ENCODE measurements around the gene RNF19B. TPM values are rescaled to one million over a fixed set of nuclear protein-coding genes. Genes with fewer than 3 reads are reported as not detected.
A peak's percentile ranks its signal among the peaks of the same experiment; 100 is the strongest.

RNF19B gene, protein sequence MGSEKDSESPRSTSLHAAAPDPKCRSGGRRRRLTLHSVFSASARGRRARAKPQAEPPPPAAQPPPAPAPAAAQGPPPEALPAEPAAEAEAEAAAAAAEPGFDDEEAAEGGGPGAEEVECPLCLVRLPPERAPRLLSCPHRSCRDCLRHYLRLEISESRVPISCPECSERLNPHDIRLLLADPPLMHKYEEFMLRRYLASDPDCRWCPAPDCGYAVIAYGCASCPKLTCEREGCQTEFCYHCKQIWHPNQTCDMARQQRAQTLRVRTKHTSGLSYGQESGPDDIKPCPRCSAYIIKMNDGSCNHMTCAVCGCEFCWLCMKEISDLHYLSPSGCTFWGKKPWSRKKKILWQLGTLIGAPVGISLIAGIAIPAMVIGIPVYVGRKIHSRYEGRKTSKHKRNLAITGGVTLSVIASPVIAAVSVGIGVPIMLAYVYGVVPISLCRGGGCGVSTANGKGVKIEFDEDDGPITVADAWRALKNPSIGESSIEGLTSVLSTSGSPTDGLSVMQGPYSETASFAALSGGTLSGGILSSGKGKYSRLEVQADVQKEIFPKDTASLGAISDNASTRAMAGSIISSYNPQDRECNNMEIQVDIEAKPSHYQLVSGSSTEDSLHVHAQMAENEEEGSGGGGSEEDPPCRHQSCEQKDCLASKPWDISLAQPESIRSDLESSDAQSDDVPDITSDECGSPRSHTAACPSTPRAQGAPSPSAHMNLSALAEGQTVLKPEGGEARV
- 6.6 TPM for total RNA-seq

DNA sequence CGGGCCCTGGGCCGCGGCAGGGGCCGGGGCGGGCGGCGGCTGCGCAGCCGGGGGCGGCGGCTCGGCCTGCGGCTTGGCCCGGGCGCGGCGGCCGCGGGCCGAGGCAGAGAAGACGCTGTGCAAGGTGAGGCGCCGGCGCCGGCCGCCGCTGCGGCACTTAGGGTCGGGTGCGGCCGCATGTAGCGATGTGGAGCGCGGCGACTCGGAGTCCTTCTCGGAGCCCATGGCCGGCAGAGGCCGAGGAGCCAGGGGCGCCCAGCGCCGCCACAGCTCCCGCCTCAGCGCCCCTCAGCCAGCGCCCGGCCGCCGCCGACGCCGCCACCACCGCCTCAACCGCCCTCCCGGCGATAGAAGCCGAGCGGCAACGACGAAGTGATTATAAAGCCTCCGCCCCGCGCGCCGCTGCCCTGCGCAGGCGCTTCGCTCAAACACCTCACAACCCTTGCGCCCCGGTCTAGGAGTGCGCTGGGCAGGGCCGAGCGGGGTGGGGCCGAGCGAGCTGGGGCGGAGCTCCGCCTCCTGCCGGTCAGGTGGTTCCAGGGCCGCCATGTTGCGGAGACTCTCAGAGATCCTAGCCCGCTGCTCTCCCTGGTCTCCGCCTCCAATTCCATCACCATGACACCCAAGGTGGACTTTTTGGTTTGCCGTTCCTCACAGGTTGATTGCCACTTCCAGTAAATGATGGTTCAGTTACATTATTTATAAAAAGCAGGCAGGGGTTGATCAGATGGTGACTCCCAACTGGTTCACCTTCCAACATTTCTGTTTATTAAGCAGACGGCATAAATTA is at the start of gene RNF19B:
Gene RNF19B, minus strand, starts transcription at position 349 of the 790 bp plus-strand sequence. Its CDS starts 124 bp downstream, at position 225.
- DNase-seq (ENCODE audit: low spot score) = peak; percentile 96
- ATAC-seq = peak; percentile 94

DNA sequence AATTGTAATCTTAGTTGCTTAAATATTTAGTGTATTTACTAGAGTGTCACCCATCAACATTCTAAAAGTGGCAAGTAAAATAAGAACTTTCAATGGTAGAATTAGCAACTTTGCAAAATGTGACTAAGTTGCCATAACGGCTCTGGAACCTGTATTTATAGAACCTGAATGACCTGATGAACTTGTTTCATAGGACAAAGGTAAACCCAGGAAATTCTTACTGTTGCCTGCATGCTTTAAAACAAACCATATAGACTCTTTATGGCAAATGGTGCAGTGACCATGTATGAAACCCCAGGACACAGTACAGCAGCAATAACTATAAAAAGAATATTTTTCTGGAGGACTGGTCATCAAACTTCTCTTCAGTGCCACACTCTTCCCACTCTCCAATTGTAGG is 49.2 kb upstream of the RNF19B start:
- DNase-seq (ENCODE audit: low spot score) (no peak), ATAC-seq (no peak)

DNA sequence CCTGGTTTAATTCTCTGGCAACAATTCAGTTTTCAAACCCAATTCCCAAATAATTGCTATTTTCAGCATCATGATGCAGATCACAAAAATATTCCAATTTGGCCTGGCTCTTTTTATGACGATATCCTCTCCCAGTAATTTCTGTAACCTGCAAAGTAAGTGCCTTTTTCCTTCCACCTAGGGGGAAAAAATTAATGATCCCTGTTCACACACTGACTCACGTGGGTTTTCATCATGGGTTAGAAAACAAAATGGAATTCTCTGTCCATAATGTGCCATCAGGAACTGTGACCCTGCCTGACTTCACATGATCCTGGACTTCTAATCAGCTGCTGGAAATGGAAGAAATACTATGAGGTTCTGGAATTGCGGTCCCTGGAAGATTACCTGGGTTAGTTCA is 47.6 kb upstream of the RNF19B start:
- no peak for ATAC-seq

DNA sequence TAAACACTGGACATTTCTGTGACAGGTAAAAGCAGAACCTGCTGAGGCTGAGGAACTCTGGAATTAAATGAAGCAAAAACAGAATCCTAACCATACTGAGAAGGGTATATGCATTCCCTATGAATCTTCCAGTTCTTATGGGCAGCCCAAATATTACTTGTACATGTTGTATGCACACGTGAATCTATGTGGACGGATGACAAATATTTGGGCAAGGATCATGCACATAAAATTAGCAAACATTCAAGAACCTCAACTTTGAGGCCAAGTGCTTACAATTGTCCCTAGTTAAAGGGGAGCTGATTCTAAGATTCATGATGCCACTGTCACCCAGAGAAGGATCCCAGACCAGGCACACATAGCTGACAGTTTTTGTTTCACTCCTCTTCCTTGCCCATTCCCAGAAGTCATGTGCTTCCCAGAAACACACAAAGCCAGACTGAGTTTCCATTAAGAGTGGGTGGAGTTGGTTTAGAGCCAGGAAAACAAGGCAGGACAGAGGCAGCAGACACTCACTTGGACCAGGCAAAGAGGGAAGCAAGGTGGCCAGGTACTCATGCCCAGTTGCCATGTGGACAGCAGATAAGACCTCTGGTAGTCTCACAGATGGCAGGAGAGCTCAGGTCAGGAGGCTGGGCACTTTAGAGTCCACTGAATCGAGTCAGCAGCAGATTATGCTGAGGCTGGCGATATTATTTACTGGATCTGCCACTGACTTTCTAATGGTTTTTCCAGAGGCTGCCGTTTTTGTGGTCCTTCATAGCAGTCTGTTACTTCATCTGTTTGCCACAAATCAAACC is 46.5 kb upstream of the RNF19B start:
- ATAC-seq = peak; percentile 86
- peak; percentile 91 for DNase-seq (ENCODE audit: low spot score)

More for the DNA sequence above, 47.6 kb upstream of the RNF19B start:
- DNase-seq (ENCODE audit: low spot score) = no peak

DNA sequence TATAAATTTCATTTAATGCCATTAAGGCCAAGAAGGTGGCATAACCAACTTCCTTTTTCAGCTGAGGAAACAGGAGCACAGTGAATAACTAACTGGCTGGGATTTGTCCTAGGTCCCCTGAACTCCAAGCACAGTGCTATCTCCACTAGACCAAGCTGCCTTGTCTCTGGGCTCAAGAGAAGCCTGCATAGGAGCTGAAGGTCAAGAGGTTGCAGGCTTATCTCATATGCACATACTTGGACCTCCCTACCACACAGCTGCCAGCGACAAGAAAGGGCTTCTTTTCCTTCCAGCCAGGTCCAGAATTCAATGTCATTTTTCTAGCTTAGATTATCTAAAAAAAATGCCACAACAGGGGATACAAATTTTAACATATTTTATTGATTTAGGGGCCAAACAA is 45.0 kb upstream of the RNF19B start:
- no peak for ATAC-seq
- DNase-seq (ENCODE audit: low spot score) = no peak

DNA sequence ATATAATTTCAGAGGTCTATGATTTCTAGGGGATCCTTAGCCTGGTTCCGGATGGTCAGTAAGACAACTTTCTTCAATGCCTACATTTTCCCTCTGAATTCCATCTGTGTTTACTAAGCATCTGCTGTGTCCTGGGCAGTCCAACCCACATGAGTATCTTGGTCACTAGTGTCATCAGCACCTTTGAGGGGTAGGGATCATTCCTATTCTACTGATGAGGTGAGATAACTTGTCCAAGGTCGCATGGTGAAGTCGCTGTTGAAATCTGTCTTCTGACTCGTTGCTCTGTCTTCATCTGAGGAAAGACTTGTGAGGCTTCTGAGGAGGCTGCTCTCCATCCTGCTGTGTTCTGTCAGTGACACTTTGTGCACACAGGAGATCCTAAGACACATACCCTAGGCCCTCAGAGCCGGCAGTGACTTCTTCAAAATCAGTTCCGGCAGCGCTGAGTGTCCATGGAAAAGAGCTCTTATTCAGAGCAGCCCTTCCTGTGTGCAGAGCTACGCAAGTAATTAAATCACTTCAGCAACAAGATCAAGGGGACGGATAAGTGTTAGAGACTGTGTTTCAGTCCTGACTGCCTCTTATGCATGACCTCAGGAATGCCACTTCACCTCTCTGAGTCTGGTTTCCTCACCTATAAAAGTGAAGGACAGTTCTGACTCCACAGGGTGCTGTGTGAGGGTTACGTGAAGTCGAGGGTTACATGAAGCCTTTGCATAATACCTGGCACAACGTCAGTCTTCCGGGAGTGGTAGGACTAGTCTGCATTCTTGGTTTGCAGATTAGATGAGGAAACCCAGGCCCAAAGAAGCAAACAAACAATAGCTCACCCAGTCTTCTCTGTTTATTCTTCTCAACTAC is 43.7 kb upstream of the RNF19B start:
- ATAC-seq (peak; percentile 47), DNase-seq (ENCODE audit: low spot score) (peak; percentile 63)

DNA sequence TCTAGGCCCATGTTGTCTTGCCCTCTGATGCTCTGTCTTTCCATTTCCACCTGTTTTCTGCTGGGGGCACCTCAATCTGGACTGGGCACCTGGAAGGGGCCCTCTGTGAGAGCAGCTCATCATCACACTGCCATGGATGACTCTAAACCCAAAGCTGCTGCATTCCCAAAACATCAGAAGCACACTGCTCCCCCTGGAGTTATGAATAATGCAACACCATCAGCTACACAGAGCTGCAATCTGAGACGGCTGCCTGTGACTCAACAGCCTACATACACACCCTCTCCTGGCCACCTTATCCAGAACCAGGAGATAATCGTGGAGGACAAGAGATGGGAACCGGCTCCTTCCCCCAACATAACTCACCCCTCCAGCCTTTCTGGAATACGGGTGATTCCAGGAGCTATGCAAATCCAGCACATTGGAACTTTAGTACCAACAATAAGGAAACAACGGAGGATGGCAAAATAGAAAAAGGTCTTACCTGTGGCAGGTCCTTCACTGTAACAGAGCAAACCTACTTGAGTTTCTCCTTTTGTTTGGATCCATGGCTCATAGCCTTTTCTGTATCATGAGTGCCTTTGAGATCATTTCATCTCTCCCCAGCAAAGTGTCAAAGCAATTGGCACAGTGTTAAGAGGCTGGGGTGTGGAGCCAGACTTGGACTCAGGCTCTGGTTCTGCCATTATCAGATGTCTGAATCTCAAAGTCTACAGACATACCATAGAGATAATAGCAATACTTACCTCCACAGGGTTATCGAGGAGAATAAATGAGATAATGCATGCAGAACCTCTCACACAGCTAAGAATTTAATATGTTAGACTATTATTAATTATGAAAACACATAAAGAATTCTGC is 42.8 kb upstream of the RNF19B start:
- peak; percentile 12 for ATAC-seq
- DNase-seq (ENCODE audit: low spot score) = no peak

DNA sequence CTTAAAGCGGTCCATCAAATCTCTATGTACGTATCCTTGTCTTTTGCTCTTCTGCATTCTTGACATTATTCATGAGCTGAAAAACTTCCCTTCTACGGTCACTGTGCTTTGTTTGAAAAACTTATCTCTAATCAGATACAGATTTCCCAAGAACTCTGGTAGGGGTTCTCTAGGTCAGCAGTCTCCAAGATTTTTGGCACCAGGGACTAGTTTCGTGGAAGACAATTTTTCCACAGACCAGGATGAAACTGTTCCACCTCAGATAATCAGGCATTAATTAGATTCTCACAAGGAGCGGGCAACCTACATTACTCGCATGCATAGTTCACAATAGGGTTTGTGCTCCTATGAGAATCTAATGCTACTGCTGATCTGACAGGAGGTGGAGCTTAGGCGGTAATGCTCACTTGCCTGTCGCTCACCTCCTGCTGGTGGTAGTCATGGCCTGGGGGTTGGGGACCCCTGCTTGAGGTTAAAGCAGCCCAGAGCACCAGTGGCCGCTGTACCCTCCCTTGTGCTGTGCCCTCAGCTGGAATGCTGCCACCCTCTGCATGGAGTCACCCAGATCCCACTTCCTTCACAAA is 41.3 kb upstream of the RNF19B start:
- DNase-seq (ENCODE audit: low spot score) = no peak
- peak; percentile 40 for ATAC-seq

DNA sequence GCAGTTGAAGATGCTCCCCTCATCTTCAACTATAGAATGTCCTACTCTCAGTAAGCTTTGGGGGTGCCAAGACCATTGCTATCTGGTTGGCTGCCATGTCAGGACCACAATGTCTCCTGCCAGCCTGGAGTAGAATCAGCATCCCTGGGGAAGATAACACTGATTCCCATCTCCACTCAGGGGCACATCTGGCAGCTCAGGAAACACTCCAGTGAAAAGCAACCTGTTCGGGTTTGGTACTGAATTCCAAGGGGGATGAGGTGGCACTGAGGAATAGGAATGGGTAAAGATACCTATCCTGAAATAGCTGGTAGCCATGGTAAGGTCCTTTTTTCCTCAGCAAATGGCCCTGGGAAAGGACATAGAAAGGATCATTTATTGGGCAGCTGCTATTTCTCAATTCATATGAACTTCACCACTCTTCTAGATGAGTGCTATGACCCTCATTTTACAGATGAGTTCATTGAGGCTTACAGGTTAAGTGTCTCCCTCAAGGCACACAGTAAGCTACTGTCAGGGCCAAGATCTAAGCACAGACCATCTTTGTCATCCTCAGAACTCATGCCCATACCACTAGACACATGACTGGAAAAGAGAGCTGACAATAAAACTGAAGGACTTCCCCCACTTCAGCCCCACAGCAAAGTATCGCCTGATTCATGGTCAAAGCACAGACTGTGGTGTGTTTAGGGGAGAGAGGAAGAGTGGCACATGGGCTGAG is 40.7 kb upstream of the RNF19B start:
- DNase-seq (ENCODE audit: low spot score) (no peak), ATAC-seq (no peak)

DNA sequence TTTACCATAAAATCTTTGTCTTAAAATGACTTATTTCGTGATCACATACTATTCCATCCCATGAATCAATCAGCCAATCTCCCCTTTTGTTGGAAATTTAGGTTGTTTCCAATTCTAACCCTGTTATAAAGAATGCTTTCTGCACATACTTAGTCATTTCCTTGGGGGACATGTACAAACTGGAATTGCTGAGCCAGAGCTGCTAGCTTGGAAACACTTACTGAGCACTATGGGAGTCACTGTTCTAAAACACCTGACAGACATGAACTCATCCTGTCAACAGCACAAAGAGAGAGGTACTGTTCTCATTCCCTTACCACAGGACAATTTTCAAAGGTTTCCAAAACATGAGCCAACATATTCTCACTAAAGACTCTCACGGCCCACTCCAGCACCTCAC is 40.0 kb upstream of the RNF19B start:
- DNase-seq (ENCODE audit: low spot score) (no peak), ATAC-seq (no peak)

DNA sequence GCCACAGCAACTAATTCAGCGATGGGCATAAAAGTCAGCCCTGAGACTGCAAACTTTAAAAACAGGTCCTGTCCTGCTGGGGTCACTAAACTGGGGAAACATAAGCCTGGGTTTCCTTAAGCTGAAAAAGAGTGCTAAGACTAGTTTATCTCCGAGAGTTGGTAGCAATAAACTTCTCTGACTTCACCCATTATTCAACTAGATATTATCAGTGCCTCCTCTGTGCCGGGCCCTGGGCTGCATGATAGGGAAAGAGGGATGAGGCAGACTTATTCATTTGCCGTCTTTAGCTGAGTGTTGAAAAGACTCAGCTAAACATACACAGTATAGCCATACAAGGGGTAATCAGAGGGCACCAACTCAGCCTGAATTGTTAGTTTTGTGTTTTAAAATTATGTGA is 39.0 kb upstream of the RNF19B start:
- ATAC-seq (no peak), DNase-seq (ENCODE audit: low spot score) (no peak)

DNA sequence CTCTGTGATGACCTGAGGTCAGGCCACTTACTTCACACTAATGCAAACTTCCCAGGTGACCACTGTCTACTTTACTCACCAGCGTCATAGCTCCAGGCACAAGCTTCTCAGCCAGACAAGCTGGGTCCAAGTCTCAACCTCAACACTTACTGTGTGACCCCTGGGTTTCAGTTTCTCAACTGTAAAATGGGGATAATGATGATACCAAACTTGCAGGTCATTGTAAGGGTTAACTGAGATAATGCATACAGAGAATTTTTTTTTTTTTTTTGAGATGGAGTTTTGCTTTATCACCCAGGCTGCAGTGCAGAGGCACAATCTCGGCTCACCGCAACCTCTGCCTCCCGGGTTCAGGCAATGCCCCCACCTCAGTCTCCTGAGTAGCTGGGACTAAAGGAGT is 37.4 kb upstream of the RNF19B start:
- no peak for DNase-seq (ENCODE audit: low spot score)
- ATAC-seq = no peak

DNA sequence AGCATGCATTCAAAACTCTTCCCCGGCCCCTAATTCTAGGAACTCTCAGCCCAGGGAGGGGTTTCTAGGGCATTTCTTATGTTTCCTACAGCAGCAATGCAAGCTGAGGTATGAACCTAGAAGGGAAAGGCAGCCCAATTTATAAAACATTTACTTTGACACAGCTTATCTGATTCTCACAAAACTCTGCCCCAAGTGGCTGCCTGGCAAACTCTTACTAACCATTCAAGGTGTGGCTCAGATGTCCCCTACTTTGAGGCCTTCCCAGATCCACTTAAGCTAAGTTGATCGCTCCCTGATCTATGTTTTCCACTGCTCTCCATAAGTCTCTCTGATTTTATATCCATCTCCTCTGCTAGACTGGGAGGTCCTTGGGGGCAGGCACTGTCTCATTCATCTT is 36.7 kb upstream of the RNF19B start:
- no peak for DNase-seq (ENCODE audit: low spot score)
- peak; percentile 6 for ATAC-seq

DNA sequence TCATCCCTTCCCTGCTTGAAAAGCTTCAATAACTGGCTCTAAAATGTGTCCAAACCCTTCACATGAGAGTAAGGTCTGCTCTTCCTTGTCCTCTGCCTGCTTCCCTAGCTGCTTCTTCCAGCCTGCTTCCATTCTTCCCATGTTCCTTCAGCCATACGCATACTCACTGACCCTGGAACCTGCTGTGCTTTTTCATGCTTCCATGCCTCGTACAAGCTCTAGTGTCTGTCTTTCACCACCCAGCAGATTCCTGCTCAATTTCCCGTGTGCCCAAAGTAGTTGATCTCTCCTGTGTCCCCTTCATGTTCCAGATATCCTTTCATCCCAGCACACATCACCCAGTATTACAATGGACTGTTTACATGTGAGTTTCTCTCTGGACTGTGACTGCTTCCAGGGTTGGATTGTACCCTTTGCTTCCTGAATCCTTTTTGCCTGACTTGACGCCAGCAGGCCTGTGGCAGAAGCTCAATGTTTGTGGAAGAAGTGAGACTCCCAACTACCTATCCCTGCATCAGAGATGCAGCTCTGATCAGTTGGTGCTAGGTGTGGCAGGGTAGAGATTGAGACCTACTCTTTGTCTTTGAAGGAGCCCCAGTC is 35.9 kb upstream of the RNF19B start:
- ATAC-seq (peak; percentile 56), DNase-seq (ENCODE audit: low spot score) (no peak)

DNA sequence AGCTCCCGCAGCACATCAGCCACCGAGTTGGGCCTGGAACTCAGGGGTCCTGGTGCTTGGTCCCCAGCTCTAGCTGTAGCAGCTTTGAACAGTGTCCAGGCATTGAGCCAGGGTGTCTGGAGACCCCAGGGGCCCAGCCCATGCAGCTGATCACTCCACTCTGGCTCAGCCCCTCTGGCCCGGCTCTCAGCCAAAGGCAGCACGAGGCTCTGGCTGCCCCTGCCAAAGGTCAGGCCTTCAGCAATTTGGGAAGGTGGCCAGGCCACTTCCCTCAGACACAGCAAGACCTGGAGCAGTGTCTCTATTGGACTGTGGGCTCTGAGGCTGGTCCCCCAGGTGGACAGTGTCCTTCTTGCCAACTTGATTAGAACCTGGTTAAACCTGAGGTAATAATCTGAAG is 34.4 kb upstream of the RNF19B start:
- DNase-seq (ENCODE audit: low spot score) = peak; percentile 78
- ATAC-seq = peak; percentile 76

DNA sequence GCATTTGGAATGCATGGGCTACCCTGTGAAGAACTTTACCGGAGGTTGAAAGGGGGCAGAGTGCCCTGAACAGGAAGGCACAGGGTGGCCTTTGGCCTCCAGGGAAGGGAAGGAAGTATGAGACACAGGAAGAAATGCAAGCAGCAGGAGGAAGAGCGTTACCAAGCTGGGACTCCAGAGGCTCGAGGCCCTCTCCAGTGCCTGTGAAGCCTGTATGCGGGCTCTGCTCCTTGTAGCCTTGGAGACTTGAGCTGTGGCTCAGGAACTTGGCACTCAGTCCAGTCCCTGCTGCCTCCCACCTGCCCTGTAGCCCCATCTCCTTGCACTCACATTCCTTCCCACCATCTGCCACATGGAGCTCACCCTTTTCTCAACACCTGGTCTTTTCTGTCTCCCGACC is 33.5 kb upstream of the RNF19B start:
- DNase-seq (ENCODE audit: low spot score) (no peak), ATAC-seq (peak; percentile 15)

DNA sequence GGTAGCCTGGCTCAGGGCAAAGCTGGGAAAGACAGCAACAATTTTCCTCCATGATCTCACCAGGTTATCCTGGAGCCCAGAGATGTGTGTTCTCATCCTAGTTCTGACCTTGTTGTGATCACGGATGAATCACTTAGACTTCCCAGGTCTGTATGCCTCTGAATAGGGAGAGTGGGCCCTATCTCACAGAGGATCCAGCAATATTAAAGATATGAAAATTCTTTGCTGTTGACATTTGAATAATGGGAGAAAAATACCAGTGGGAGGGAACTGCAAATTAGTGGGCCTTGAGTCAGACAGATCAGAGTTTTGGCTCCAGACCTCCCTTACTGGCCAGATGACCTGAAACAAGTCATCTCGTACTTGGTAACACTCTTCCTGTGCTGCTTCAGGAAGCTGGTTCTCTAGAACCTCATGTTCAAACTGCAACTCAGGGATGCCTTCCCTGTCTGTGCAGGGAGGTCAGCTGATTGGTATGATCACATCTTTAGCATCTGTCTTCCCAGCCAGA is 32.8 kb upstream of the RNF19B start:
- DNase-seq (ENCODE audit: low spot score) (no peak), ATAC-seq (no peak)

Data from left lobe of liver (tissue), 2 donors.